ENCODE data around the gene CLCN6. TPM values are rescaled to one million over a fixed set of nuclear protein-coding genes. Genes with fewer than 3 reads are reported as not detected.

Gene CLCN6
- total RNA-seq, 1 experiment from 2014 or later, result 6.1 TPM

GRCh38 chr1:11879311-11880180, 73.6 kb downstream of the CLCN6 start:
- intact Hi-C loops (cut with micrococcal nuclease), result no loop called here
- POLR2A ChIA-PET (ENCODE audit: unreplicated experiment), result no interaction called here

DNA sequence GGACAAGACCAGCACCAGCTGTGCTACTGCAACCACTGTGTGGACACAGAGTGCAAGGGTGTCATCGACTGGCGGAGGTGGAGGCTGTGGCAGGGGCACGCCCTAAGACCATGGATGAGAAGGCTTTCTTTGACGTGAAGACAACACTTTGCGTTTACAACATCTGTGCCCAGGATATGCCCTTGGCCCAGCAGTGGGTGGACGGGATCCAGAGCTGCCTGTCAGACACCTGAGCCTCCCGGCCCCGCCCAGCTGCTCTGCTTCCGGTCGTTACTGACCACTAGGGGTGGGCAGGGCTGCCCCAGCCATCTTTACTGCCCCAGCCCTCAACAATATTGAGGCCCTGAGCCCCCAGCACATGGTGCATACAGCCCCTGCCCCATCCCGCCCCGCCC, 74.2 kb downstream of the CLCN6 start:
- no peak overlapping the region for H3K4me3 ChIP-seq (ENCODE audit: low read length)
- ChIA-PET CTCF (no interaction called here), POLR2A (ENCODE audit: unreplicated experiment) (no interaction called here)
- TF ChIP-seq EZH2 (IDR thresholded peaks at IDR 0.05; ENCODE audit: low read length, unreplicated experiment) (no peak), EZH2phosphoT487 (IDR thresholded peaks at IDR 0.05; ENCODE audit: borderline replicate concordance, low read length) (no peak), CTCF (conservative IDR thresholded peaks at IDR 0.05; ENCODE audit: low read depth, low read length) (no peak)
- H3F3A ChIP-seq (ENCODE audit: low read length, unreplicated experiment), result no peaks in the 10 kb centered on the region
- BruUV-seq (replicated peaks), result no TSS peak
- H3K9me2 ChIP-seq (replicated peaks; ENCODE audit: low read length), result no peaks in the 10 kb centered on the region
- no peaks in the 10 kb centered on the region for H3K36me3 ChIP-seq (ENCODE audit: low read depth, low read length)
- no peaks in the 10 kb centered on the region for H3K9me3 ChIP-seq (ENCODE audit: low read length)
- H3K4me1 ChIP-seq (ENCODE audit: insufficient read depth, low read length), result no peaks in the 10 kb centered on the region
- H4K20me1 ChIP-seq (ENCODE audit: low read length), result no peaks in the 10 kb centered on the region
- no peaks in the 10 kb centered on the region for H3K79me2 ChIP-seq (ENCODE audit: low read length)
- no peak overlapping the region for H2AFZ ChIP-seq (ENCODE audit: low read length)
- no peak overlapping the region for H3K4me2 ChIP-seq (ENCODE audit: low read length)
- no peak for DNase-seq
- no peak overlapping the region for H3K9ac ChIP-seq (ENCODE audit: low read length)
- no peak for ATAC-seq
- no peak overlapping the region for H3K27ac ChIP-seq (ENCODE audit: low read length)
- intact Hi-C loops (cut with micrococcal nuclease), result no loop called here
- H3K27me3 ChIP-seq (ENCODE audit: low read length), result peaks cover 9% of the 10 kb centered on the region

More at GRCh38 chr1:11879311-11880180, 73.6 kb downstream of the CLCN6 start:
- DNase-seq (no peak), ATAC-seq (no peak)
- Histone ChIP-seq H3K27me3 (ENCODE audit: low read length) (peaks cover 9% of the 10 kb centered on the region), H3K9me3 (ENCODE audit: low read length) (no peaks in the 10 kb centered on the region), H3K9ac (ENCODE audit: low read length) (no peak overlapping the region), H3F3A (ENCODE audit: low read length, unreplicated experiment) (no peaks in the 10 kb centered on the region), H3K79me2 (ENCODE audit: low read length) (no peaks in the 10 kb centered on the region), H2AFZ (ENCODE audit: low read length) (no peak overlapping the region), H3K4me2 (ENCODE audit: low read length) (no peak overlapping the region), H3K4me1 (ENCODE audit: insufficient read depth, low read length) (no peaks in the 10 kb centered on the region), H3K27ac (ENCODE audit: low read length) (no peak overlapping the region), H3K9me2 (replicated peaks; ENCODE audit: low read length) (no peaks in the 10 kb centered on the region), H3K4me3 (ENCODE audit: low read length) (no peak overlapping the region), H3K36me3 (ENCODE audit: low read depth, low read length) (no peaks in the 10 kb centered on the region), H4K20me1 (ENCODE audit: low read length) (no peaks in the 10 kb centered on the region)
- BruUV-seq (replicated peaks), result no TSS peak
- TF ChIP-seq EZH2phosphoT487 (IDR thresholded peaks at IDR 0.05; ENCODE audit: borderline replicate concordance, low read length), result no peak
- no peak for TF ChIP-seq EZH2 (IDR thresholded peaks at IDR 0.05; ENCODE audit: low read length, unreplicated experiment)
- TF ChIP-seq CTCF (conservative IDR thresholded peaks at IDR 0.05; ENCODE audit: low read depth, low read length), result no peak
- CTCF ChIA-PET, result no interaction called here

Data from PC-3 (cell line).